ENCODE measurements around the gene TRAM2. TPM values are rescaled to one million over a fixed set of nuclear protein-coding genes. Genes with fewer than 3 reads are reported as not detected.

The TRAM2 gene
- total RNA-seq, 1 experiment from 2014 or later, result 21.2 TPM

DNA sequence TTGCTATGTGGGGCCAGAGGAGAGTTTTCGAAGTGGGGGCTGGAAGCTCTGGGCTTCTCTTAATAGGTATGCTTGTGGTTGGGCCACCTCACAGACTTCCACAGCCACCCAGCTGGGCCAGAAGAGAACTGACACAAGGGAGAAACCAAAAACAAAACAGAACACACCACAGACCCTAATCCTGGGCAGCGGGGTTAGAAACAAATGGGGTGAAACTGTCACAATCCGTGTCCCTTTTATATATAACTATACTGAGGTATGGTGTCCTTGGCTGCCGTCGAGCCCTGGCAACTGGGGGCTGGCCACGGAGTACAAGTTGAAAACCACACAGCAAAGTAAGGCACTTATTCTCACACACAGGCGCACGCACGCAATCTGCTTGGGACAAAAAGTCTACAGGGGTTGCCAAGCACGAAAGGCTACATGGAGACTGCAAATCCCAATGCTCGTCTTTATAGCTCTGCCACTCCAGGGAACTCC is 78.3 kb downstream of the TRAM2 start:
- no peak overlapping the region for H4K5ac ChIP-seq (ENCODE audit: insufficient read length, low read depth, low read length)
- Mint-ChIP-seq H3K4me3 (no peak overlapping the region), H3K27ac (peak overlapping the region in 2 of 3 experiments; percentile 19 to 66; a peak in 3 of 7 replicates), H3K36me3 (ENCODE audit: insufficient read depth in 1 of 3, low read depth in 3 of 3) (peaks cover 13 to 17% (median 13%) of the 10 kb centered on the region in 3 experiments), H3K4me1 (peaks cover 26 to 28% of the 10 kb centered on the region in 2 experiments), H3K9me3 (peaks cover 0 to 2% of the 10 kb centered on the region in 2 experiments; a peak in 1 of 5 replicates), H3K27me3 (ENCODE audit: low read depth) (no peaks in the 10 kb centered on the region; the same call in 1 of the 2 replicates)
- no peak overlapping the region for H3K4me2 ChIP-seq (ENCODE audit: insufficient read depth, insufficient read length, low read length)
- DNase-seq, result no peak
- H2BK5ac ChIP-seq (ENCODE audit: insufficient read length, low read length), result no peak overlapping the region
- H3K4ac ChIP-seq (ENCODE audit: low read depth, low read length), result no peak overlapping the region
- no peaks in the 10 kb centered on the region for H3K9me3 ChIP-seq (ENCODE audit: control insufficient read depth, low read depth, low read length)
- no peak overlapping the region for H3K18ac ChIP-seq (ENCODE audit: insufficient read length, low read depth, low read length)
- H3K56ac ChIP-seq (ENCODE audit: insufficient read length, low read depth, low read length), result no peak overlapping the region
- H2BK20ac ChIP-seq (ENCODE audit: low read depth, low read length, poor library complexity, severe bottlenecking), result no peak overlapping the region
- H3K23me2 ChIP-seq (ENCODE audit: insufficient read length, low read depth, low read length, poor library complexity, severe bottlenecking), result no peaks in the 10 kb centered on the region
- H3K14ac ChIP-seq (ENCODE audit: insufficient read depth, low read length), result no peak overlapping the region
- no peak overlapping the region for H3K23ac ChIP-seq (ENCODE audit: insufficient read length, low read depth, low read length)
- H4K91ac ChIP-seq (ENCODE audit: insufficient read length, low read depth, low read length), result no peak overlapping the region
- no peaks in the 10 kb centered on the region for H3K27me3 ChIP-seq (ENCODE audit: insufficient read depth, low read length)
- H2BK12ac ChIP-seq (ENCODE audit: insufficient read length, low read depth, low read length), result no peak overlapping the region
- no peaks in the 10 kb centered on the region for H3K79me1 ChIP-seq (ENCODE audit: insufficient read depth, low read depth, low read length, poor library complexity, severe bottlenecking)
- H2BK120ac ChIP-seq (ENCODE audit: low read depth, low read length, poor library complexity, severe bottlenecking), result no peak overlapping the region
- H3K4me1 ChIP-seq (ENCODE audit: insufficient read depth, low read length), result no peaks in the 10 kb centered on the region
- no peaks in the 10 kb centered on the region for H4K20me1 ChIP-seq (ENCODE audit: control insufficient read depth, insufficient read depth, insufficient read length)
- no peak overlapping the region for H3K9ac ChIP-seq (ENCODE audit: extremely low read depth, insufficient read length, low read length)
- H3K79me2 ChIP-seq (ENCODE audit: insufficient read depth, low read length), result no peaks in the 10 kb centered on the region
- H3T11ph ChIP-seq (ENCODE audit: low read length), result no peak overlapping the region
- H2AK5ac ChIP-seq (ENCODE audit: insufficient read length, low read length), result no peak overlapping the region
- no peak overlapping the region for H4K8ac ChIP-seq (replicated peaks; ENCODE audit: insufficient read length, low read depth, low read length)
- no CpG with 5 or more reads among the region's 11 CpGs for WGBS (ENCODE audit: extremely low coverage, insufficient read length, low lambda C conversion rate)
- H3K27ac ChIP-seq (ENCODE audit: insufficient read length, low read depth, low read length), result no peak overlapping the region
- TF ChIP-seq, protein P1, sequence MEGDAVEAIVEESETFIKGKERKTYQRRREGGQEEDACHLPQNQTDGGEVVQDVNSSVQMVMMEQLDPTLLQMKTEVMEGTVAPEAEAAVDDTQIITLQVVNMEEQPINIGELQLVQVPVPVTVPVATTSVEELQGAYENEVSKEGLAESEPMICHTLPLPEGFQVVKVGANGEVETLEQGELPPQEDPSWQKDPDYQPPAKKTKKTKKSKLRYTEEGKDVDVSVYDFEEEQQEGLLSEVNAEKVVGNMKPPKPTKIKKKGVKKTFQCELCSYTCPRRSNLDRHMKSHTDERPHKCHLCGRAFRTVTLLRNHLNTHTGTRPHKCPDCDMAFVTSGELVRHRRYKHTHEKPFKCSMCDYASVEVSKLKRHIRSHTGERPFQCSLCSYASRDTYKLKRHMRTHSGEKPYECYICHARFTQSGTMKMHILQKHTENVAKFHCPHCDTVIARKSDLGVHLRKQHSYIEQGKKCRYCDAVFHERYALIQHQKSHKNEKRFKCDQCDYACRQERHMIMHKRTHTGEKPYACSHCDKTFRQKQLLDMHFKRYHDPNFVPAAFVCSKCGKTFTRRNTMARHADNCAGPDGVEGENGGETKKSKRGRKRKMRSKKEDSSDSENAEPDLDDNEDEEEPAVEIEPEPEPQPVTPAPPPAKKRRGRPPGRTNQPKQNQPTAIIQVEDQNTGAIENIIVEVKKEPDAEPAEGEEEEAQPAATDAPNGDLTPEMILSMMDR (conservative IDR thresholded peaks at IDR 0.05), result no peak
- no peak overlapping the region for H2BK15ac ChIP-seq (ENCODE audit: low read depth, low read length)
- H2AFZ ChIP-seq (ENCODE audit: low read length), result no peak overlapping the region

Data from H9 (cell line).